Mesodermal cell (in vitro differentiated cells): ENCODE data around the gene SLC16A8.

Experiments
- H3K27ac ChIP-seq: 2 replicates; pipeline ENCODE4 v1.7.0; 2013; ENCODE audit warnings: mild to moderate bottlenecking, low read depth, low read length, moderate library complexity; ENCODE audit not compliant: severe bottlenecking
- H3K36me3 ChIP-seq: 2 replicates; pipeline ENCODE4 v1.7.1; 2013; ENCODE audit warnings: mild to moderate bottlenecking, low read length, moderate library complexity; ENCODE audit not compliant: control insufficient read depth, insufficient read depth
- H3K4me1 ChIP-seq: one replicate; pipeline ENCODE4 v1.7.1; 2013; ENCODE audit warnings: mild to moderate bottlenecking, low read length; ENCODE audit not compliant: insufficient read depth, control insufficient read depth, poor library complexity, severe bottlenecking
- H3K4me3 ChIP-seq: 2 replicates; pipeline ENCODE4 v1.7.0; 2013; ENCODE audit warnings: low read length, control low read depth, mild to moderate bottlenecking; ENCODE audit not compliant: insufficient read depth, poor library complexity, severe bottlenecking; ENCODE audit errors: extremely low read depth
- H3K9me3 ChIP-seq: 2 replicates; pipeline ENCODE4 v1.7.1; 2013; ENCODE audit warnings: mild to moderate bottlenecking, low read length, moderate library complexity; ENCODE audit not compliant: control insufficient read depth
- WGBS, 2 experiments: methylation state at CpG; one replicate each; pipeline ENCODE4 v1.1.5; 2013; ENCODE audit warnings: missing lambda C conversion rate in 2 of 2; ENCODE audit not compliant: insufficient coverage in 2 of 2; 5-methylcytosine and 5-hydroxymethylcytosine counted together

Gene SLC16A8

DNA sequence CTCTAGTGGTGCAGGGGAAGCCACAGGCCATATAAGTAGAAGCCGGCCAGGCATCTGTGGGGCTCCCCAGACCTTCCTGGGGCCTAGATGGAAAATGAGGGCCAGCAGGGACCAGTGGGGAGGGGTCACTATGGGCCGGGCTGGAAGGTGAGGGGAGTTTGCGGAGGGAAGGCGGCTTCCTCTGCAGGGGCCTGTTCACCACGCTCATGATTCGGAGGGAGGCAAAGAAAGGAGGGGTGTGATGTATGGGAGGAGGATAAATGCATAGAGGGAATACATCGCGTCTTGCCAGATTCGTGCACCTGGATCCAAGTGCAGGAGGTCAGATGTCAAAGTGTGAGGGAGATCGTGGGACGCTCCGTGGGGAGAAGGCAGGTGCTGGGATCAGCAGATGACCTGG, 6.9 kb downstream of the SLC16A8 start:
- H3K4me1 ChIP-seq: peaks cover 10% of the 10 kb centered on the region
- H3K9me3 ChIP-seq: no peaks in the 10 kb centered on the region
- 89 to 90% methylated on average over 12 of the region's 12 CpGs for WGBS, 2 experiments
- no peak overlapping the region for H3K27ac ChIP-seq
- H3K4me3 ChIP-seq: no peak overlapping the region
- H3K36me3 ChIP-seq: peaks cover 7% of the 10 kb centered on the region

GRCh38 chr22:38075961-38076360, 8.0 kb downstream of the SLC16A8 start:
- no peaks in the 10 kb centered on the region for H3K9me3 ChIP-seq
- 78 to 87% methylated on average over 10 to 11 of the region's 13 CpGs for WGBS, 2 experiments
- H3K4me1 ChIP-seq: peaks cover 4% of the 10 kb centered on the region
- peaks cover 7% of the 10 kb centered on the region for H3K36me3 ChIP-seq
- H3K4me3 ChIP-seq: no peak overlapping the region
- no peak overlapping the region for H3K27ac ChIP-seq

DNA sequence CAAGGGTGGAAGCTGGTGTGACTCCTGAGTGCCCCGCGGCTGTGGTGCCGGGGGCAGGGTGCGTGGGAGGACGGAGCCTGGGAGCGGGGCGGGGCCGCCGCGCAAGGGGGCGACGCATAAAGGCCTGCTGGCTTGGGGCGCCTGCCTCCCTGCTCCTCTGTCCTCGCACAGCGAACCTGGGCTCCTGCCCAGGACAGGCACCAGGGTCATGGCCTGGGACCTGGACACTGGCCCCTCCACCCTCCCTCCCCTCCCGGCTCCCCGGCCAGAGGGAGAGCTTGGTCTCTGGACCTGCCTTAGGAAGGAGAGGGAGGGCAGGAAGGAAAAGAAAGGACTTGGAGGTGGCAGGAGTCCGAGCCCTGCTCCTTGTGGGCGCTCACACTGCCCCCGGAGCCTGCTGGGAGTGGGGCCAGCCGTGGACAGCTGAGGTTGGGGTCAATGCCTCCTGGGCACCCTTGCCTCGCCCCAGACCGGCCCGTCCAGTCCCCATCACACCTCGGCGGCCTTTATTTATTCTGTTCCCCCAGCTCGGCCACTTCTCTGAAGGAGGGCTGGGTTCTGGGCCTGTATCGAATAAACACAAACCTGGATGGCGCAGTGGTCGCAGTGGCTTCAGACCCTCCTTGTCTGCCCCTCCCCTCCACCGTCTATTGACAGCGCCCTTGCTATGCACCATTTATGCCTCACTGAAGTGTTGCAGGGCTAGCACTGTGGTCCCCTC, 8.7 kb downstream of the SLC16A8 start:
- WGBS, 2 experiments: 90 to 93% methylated on average over 23 to 24 of the region's 32 CpGs
- Histone ChIP-seq H3K27ac (no peak overlapping the region), H3K4me3 (no peak overlapping the region), H3K4me1 (peaks cover 4% of the 10 kb centered on the region), H3K36me3 (peaks cover 9% of the 10 kb centered on the region), H3K9me3 (no peaks in the 10 kb centered on the region)

DNA sequence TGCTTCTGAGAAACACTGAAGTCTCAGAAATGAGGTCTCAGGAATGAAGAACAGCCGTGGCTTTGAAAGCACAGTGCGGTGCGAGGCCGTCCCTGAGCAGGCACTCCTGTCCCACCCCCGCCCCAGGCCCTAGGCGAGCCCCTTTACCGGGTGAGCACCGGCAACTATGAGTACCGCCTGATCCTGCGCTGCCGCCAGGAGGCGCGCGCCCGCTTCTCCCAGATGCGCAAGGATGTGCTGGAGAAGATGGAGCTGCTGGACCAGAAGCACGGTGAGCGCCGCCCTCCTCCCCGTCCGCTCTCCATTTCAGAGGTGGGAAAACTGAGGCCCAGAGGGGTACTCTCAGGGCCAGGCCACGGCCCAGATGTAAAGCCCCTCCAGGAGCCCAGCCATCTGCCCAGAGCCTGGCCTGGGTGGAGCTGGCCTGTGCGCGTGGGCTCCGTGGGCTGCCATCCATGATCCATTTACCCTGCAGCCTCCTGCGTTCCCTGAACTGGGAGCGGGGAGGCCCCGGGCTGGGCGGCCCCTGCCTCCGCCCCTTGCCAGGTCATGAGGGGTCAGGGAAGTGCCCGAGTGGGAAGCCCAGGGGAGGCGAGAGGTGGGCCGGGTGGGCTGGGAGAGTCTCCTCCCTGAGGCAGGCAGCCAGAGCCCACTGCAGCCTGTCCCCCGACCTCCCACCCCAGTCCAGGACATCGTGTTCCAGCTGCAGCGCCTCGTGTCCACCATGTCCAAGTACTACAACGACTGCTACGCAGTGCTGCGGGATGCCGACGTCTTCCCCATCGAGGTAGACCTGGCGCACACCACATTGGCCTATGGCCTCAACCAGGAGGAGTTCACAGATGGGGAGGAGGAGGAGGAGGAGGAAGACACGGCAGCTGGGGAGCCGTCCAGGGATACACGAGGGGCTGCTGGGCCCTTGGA, 9.5 kb downstream of the SLC16A8 start:
- no peak overlapping the region for H3K27ac ChIP-seq
- H3K4me3 ChIP-seq: no peak overlapping the region
- H3K4me1 ChIP-seq: peaks cover 4% of the 10 kb centered on the region
- 93 to 94% methylated on average over 42 to 47 of the region's 47 CpGs for WGBS, 2 experiments
- H3K9me3 ChIP-seq: no peaks in the 10 kb centered on the region
- H3K36me3 ChIP-seq: peaks cover 9% of the 10 kb centered on the region

DNA sequence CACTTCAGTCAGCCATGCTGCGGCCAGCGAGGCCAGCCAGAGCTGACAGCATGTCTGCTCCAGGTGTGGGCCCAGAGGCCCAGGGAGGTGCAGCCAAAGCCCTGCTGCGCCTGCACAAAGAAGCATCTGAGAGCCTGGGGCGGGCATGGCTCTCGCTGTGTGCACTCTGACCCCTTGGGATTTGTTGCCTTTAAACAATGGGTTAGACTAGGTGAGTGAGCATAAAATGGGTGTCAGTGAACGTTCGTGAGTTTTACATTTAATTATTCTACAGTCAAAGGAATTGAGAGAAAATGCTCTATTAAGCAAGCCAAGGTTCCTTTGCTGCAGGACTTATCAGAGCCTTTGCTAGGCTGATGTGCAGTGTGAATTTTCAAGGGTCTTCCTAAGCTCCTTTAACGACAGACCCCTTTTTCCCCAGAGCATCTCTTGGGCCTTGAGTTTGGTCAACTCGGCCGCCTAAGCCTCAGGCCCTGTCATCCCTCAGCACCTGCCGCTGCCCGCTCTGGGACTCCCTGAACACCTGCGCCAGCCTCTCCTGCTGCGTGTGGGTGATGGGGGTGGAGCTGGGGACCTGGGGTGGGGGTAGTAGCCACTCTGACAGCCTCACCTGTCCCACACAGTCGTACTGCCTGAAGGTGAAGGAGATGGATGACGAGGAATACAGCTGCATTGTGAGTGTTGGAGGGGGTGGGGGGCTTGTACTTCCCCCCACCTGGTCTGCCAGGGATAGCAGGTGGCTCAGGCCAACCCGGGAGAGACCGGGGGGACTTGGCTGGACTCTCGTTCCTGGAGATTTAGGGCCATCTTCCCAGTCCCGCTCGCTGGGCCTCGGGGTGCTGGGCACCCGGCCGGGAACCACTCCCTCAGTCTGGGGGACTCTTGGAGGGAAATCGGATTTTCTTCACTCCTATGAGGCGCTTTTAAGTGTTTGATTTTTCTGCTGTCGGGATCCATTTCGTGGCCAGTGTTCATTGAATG, 10.5 kb downstream of the SLC16A8 start:
- no peak overlapping the region for H3K4me3 ChIP-seq
- H3K27ac ChIP-seq: no peak overlapping the region
- H3K9me3 ChIP-seq: no peaks in the 10 kb centered on the region
- 90 to 94% methylated on average over 13 to 18 of the region's 28 CpGs for WGBS, 2 experiments
- peaks cover 9% of the 10 kb centered on the region for H3K36me3 ChIP-seq
- peaks cover 4% of the 10 kb centered on the region for H3K4me1 ChIP-seq

DNA sequence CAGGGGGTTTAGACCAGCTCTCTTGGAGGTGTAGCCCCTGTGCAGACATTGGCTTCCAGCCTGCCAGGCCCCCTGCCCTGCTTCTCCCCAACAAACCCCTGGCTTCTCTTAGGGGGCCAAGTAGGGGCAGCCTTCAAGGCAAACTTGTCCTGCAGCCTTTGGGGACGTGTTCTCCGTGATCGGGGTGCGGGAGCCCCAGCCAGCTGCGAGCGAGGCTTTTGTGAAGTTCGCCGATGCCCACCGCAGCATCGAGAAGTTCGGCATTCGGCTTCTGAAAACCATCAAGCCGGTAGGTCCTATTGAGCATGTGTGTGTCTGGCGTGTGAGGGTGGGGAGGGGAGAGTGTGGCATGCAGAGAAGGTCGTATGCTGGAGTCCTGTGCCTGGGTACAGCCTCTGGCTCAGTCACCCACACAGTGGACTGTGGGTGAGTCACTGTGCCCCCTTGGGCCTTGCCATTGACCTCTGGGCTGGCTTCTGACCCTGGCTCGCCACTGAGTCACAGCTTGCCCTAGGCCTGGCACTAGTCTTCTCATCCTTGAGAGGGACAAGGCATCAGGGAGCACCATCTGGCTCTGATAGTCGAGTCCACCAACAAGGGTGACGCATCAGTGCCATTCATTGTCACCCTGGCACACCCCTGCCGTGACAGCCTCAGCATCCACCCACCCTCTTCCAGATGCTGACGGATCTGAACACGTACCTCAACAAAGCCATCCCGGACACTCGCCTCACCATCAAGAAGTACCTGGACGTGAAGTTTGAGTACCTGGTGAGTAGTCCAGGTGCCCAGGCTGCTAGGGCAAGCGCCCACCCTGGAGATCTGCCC, 11.4 kb downstream of the SLC16A8 start:
- H3K4me1 ChIP-seq: peaks cover 4% of the 10 kb centered on the region
- H3K36me3 ChIP-seq: peaks cover 9% of the 10 kb centered on the region
- H3K4me3 ChIP-seq: no peak overlapping the region
- H3K27ac ChIP-seq: no peak overlapping the region
- H3K9me3 ChIP-seq: no peaks in the 10 kb centered on the region
- WGBS, 2 experiments: 96 to 99% methylated on average over 25 of the region's 25 CpGs

GRCh38 chr22:38071421-38072321, 12.3 kb downstream of the SLC16A8 start:
- Histone ChIP-seq H3K4me1 (peaks cover 4% of the 10 kb centered on the region), H3K36me3 (peaks cover 9% of the 10 kb centered on the region), H3K9me3 (no peaks in the 10 kb centered on the region), H3K4me3 (no peak overlapping the region), H3K27ac (no peak overlapping the region)
- 94 to 98% methylated on average over 18 to 21 of the region's 22 CpGs for whole genome bisulfite sequencing, 2 experiments

- no peak overlapping the region for H3K27ac ChIP-seq
- no peaks in the 10 kb centered on the region for H3K9me3 ChIP-seq
- WGBS, 2 experiments: 86 to 88% methylated on average over 5 to 6 of the region's 11 CpGs
- H3K4me1 ChIP-seq: peaks cover 2% of the 10 kb centered on the region
- H3K4me3 ChIP-seq: no peak overlapping the region
- peaks cover 9% of the 10 kb centered on the region for H3K36me3 ChIP-seq
Measured at GRCh38 chr22:38070250-38070921, 13.6 kb downstream of the SLC16A8 start.
